ENCODE measurements around the gene TMEM126A.

- TF ChIP-seq TAF1 (IDR thresholded peaks at IDR 0.05; ENCODE audit: borderline replicate concordance, low read depth, low read length) (no peak), POLR2AphosphoS5 (IDR thresholded peaks at IDR 0.05; ENCODE audit: low read depth, low read length) (no peak), POLR2A (IDR thresholded peaks at IDR 0.05; ENCODE audit: low read depth, low read length) (no peak)
Observed at GRCh38 chr11:85672105-85672902, 24.5 kb downstream of the TMEM126A start.
